ENCODE measurements around the gene TSPAN9. TPM values are rescaled to one million over a fixed set of nuclear protein-coding genes. Genes with fewer than 3 reads are reported as not detected.

TSPAN9 gene
- total RNA-seq, 3 donors from 2014 or later, result 16.8 to 44.9 (median 36.9) TPM

DNA sequence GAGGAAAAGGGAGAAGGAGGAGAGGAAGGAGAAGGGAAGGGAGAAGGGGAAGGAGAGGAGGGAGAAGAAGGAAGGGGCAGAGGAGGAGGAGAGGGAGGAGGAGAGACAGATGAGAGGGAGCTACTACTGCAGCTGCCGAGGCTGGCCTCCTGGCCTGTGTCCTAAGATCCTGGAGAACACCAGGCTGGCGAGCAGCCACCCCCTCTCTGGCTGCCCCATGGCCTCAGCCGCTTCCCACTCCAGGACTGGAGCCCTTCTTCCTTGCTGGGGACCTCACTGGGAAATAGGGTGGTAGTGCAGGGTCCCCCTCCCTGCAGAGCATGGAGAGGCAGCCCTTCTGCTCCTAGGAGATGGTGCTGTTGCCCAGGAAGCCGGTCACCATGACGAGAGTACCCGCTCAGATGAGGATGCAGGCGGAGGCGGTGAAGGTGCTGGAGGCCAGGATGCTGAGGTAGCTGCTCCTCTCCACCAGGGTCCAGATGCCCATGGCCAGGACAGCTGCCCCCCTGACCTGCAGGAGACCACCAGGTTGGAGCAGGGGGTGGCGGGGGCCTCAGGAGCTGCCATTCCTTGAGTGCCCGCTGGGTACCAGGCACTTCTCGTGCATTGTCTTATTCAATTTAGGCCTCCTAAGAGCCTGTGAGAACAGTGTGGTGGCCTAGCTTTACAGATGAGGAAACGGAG, 246.0 kb downstream of the TSPAN9 start:
- H3K27ac ChIP-seq, result no peak overlapping the region
- H3K36me3 ChIP-seq, result no peaks in the 10 kb centered on the region
- no peaks in the 10 kb centered on the region for H3K9me3 ChIP-seq
- no peaks in the 10 kb centered on the region for H3K4me1 ChIP-seq
- TF ChIP-seq POLR2AphosphoS5 (IDR thresholded peaks at IDR 0.05) (no peak), POLR2A (IDR thresholded peaks at IDR 0.05) (no peak), CTCF (IDR thresholded peaks at IDR 0.05) (no peak)
- no peak overlapping the region for H3K4me3 ChIP-seq
- intact Hi-C loops (cut with DNase I; ENCODE audit: low total_unique reads), result no loop called here
- no peak for DNase-seq (ENCODE audit: low spot score in 2 of 2)
- H3K27me3 ChIP-seq, result no peaks in the 10 kb centered on the region

GRCh38 chr12:3325736-3326135, 248.6 kb downstream of the TSPAN9 start:
- H3K4me1 ChIP-seq, result no peaks in the 10 kb centered on the region
- H3K27me3 ChIP-seq, result no peaks in the 10 kb centered on the region
- TF ChIP-seq POLR2AphosphoS5 (IDR thresholded peaks at IDR 0.05), result no peak
- no peak for TF ChIP-seq CTCF (IDR thresholded peaks at IDR 0.05)
- no peak for TF ChIP-seq POLR2A (IDR thresholded peaks at IDR 0.05)
- no peak for DNase-seq (ENCODE audit: low spot score in 2 of 2)
- no peaks in the 10 kb centered on the region for H3K9me3 ChIP-seq
- H3K27ac ChIP-seq, result no peak overlapping the region
- no peak overlapping the region for H3K4me3 ChIP-seq
- intact Hi-C loops (cut with DNase I; ENCODE audit: low total_unique reads), result no loop called here
- H3K36me3 ChIP-seq, result no peaks in the 10 kb centered on the region

- intact Hi-C loops (cut with DNase I; ENCODE audit: low total_unique reads), result no loop called here
- no peak for DNase-seq (ENCODE audit: low spot score in 2 of 2)
- H3K27ac ChIP-seq, result no peak overlapping the region
- H3K27me3 ChIP-seq, result no peaks in the 10 kb centered on the region
- no peak for TF ChIP-seq POLR2A (IDR thresholded peaks at IDR 0.05)
- TF ChIP-seq POLR2AphosphoS5 (IDR thresholded peaks at IDR 0.05), result no peak
- TF ChIP-seq CTCF (IDR thresholded peaks at IDR 0.05), result no peak
- H3K9me3 ChIP-seq, result no peaks in the 10 kb centered on the region
- no peaks in the 10 kb centered on the region for H3K36me3 ChIP-seq
- H3K4me3 ChIP-seq, result no peak overlapping the region
- H3K4me1 ChIP-seq, result no peaks in the 10 kb centered on the region
Observed at GRCh38 chr12:3326156-3326849, 249.1 kb downstream of the TSPAN9 start.

- DNase-seq (ENCODE audit: low spot score in 2 of 2), result no peak
Observed at GRCh38 chr12:3326850-3327780, 249.9 kb downstream of the TSPAN9 start.

More at GRCh38 chr12:3326850-3327780, 249.9 kb downstream of the TSPAN9 start:
- no peak overlapping the region for H3K4me3 ChIP-seq
- no peaks in the 10 kb centered on the region for H3K4me1 ChIP-seq
- TF ChIP-seq CTCF (IDR thresholded peaks at IDR 0.05), result no peak
- TF ChIP-seq POLR2A (IDR thresholded peaks at IDR 0.05), result no peak
- TF ChIP-seq POLR2AphosphoS5 (IDR thresholded peaks at IDR 0.05), result no peak
- intact Hi-C loops (cut with DNase I; ENCODE audit: low total_unique reads), result no loop called here
- no peaks in the 10 kb centered on the region for H3K9me3 ChIP-seq
- H3K27me3 ChIP-seq, result no peaks in the 10 kb centered on the region
- no peaks in the 10 kb centered on the region for H3K36me3 ChIP-seq
- no peak overlapping the region for H3K27ac ChIP-seq
